ENCODE data around the gene EXOSC5. TPM values are rescaled to one million over a fixed set of nuclear protein-coding genes. Genes with fewer than 3 reads are reported as not detected.

Gene EXOSC5
- total RNA-seq (2013; cell fraction: nucleolus; rRNA removed): 18.8 and 27.0 TPM in 2 replicates
- 38.8 and 44.3 TPM in 2 replicates for total RNA-seq (2014; rRNA removed)
- 28.1 and 30.7 TPM in 2 replicates for total RNA-seq (2014; rRNA removed; fragmentation: Illumina TruSeq; extraction: Trizol)
- total RNA-seq (2021): 57.8 and 62.7 TPM in 2 replicates
- 21.5 TPM for polyA plus RNA-seq (2011; ENCODE audit: low read depth)
- 26.0 and 61.0 TPM in 2 replicates for polyA plus RNA-seq (2011; rRNA removed)
- polyA plus RNA-seq (2011; cell fraction: cytosol; rRNA removed): 87.8 and 129 TPM in 2 replicates
- polyA plus RNA-seq (2011; cell fraction: nucleus; rRNA removed): 70.8 and 78.6 TPM in 2 replicates
- polyA plus RNA-seq (2012): 48.6 and 84.3 TPM in 2 replicates
- 2.5 and 15.8 TPM in 2 replicates for polyA plus RNA-seq (2014; fragmentation: Illumina TruSeq; extraction: Trizol)
- polyA plus RNA-seq (2014; fragmentation: Nextera tagmentation; extraction: Ambion mirVana): 10 to 100 TPM; 20.6 to 25.3 TPM
- 74.2 and 88.9 TPM in 2 replicates for polyA plus RNA-seq (2014; rRNA removed)
- 100 to 1,000 TPM; 116 to 123 TPM for polyA plus RNA-seq (2016; fragmentation: Nextera tagmentation; extraction: Ambion mirVana)
- polyA minus RNA-seq (2011; rRNA and poly(A)+ RNA removed): 14.6 and 32.7 TPM in 2 replicates
- polyA minus RNA-seq (2011; cell fraction: cytosol; rRNA and poly(A)+ RNA removed): 13.9 and 16.2 TPM in 2 replicates
- polyA minus RNA-seq (2011; cell fraction: nucleus; rRNA and poly(A)+ RNA removed): 14.7 and 20.0 TPM in 2 replicates
- Bru-seq, nascent RNA: percentile 68 among the genes with signal in this experiment
- percentile 62 among the genes with signal in this experiment for BruChase-seq, experiment 1, labeled RNA remaining after a 6-hour chase
- percentile 60 among the genes with signal in this experiment for BruChase-seq, experiment 2, labeled RNA remaining after a 2-hour chase
- long read RNA-seq, experiment 1, transcript EXOSC5-201 (6 exons, 1,118 nt): major isoform, 61 of 67 reads
- long read RNA-seq, experiment 1, partial matches to known transcripts: 1 of 67 reads
- long read RNA-seq, experiment 1, other reads (novel, unspliced or antisense): 4 of 67 reads
- long read RNA-seq, experiment 2, transcript EXOSC5-201 (6 exons, 1,118 nt): major isoform, 53 of 56 reads
- long read RNA-seq, experiment 2, partial matches to known transcripts: 0 of 56 reads
- long read RNA-seq, experiment 2, other reads (novel, unspliced or antisense): 3 of 56 reads

GRCh38 chr19:41397086-41398049, at the start of gene EXOSC5, which contains the start of gene BCKDHA:
Gene EXOSC5, minus strand, starts transcription at chr19:41397359. Its CDS starts 31 bp downstream, at chr19:41397328.
Gene BCKDHA, plus strand, starts transcription at chr19:41397818. Its CDS starts 10 bp downstream, at chr19:41397828.
- intact Hi-C loops (cut with micrococcal nuclease; ENCODE audit: unreplicated experiment) (loop anchor here (1.0 to 5.0 kb wide), 3 partner anchors 33 to 135 kb away; partner anchors contain the start of genes B9D2 and HNRNPUL1), in situ Hi-C loops (cut with MboI) (no loop called here)
- Histone ChIP-seq H3K9me3 (replicated peaks; ENCODE audit: control insufficient read depth, insufficient read depth, low read length) (no peaks in the 10 kb centered on the region), H3K36me3 (ENCODE audit: control insufficient read depth in 2 of 2, insufficient read depth in 2 of 2, low read length in 1 of 2) (peaks cover 0 to 7% of the 10 kb centered on the region in 2 experiments; a peak in 1 of 4 replicates), H3K79me2 (ENCODE audit: control insufficient read depth, insufficient read depth, low read length) (peaks cover 59% of the 10 kb centered on the region), H3K27me3 (replicated peaks in 1 of 2; ENCODE audit: control insufficient read depth in 2 of 2, insufficient read depth in 2 of 2, low read length in 1 of 2) (no peaks in the 10 kb centered on the region), H3K27ac (ENCODE audit: control insufficient read depth, insufficient read depth) (peak within 1 kb of the TSS; percentile 99), H3K4me3 (peak within 1 kb of the TSS; percentile 80), H2AFZ (ENCODE audit: control insufficient read depth, low read depth, low read length) (peak within 1 kb of the TSS; percentile 91), H3K4me1 (ENCODE audit: control insufficient read depth, insufficient read depth, low read length) (peaks cover 21% of the 10 kb centered on the region), H3K9ac (ENCODE audit: control insufficient read depth, insufficient read depth, low read length) (peak within 1 kb of the TSS; percentile 99), H4K20me1 (ENCODE audit: control insufficient read depth, insufficient read depth) (no peaks in the 10 kb centered on the region), H3K4me2 (ENCODE audit: control insufficient read depth, insufficient read depth) (peak within 1 kb of the TSS; percentile 91)
- ChIA-PET RAD21 (ENCODE audit: unreplicated experiment) (no interaction called here), POLR2A (interaction anchor here (1.3 kb wide), 1 partner anchor 42 kb away, joined by 3 read pairs; no protein-coding TSS in a partner anchor), SMC1A (ENCODE audit: uncharacterized antibody, unreplicated experiment) (no interaction called here), CTCF (no interaction called here)
- 2% methylated on average over 50 of the region's 50 CpGs for WGBS (ENCODE audit: insufficient coverage, insufficient replicate concordance, low lambda C conversion rate, missing lambda C conversion rate)
- FAIRE-seq: peak; percentile 91
- ATAC-seq: peak; percentile 94
- BruUV-seq (replicated peaks): no TSS peak
- DNase-seq (ENCODE audit: low read depth, low spot score): peak; percentile 99
- TF ChIP-seq SMC3 (IDR thresholded peaks at IDR 0.05; ENCODE audit: borderline replicate concordance, low read length) (no peak), IRF4 (IDR thresholded peaks at IDR 0.05; ENCODE audit: low read depth, low read length) (no peak), GABPA (IDR thresholded peaks at IDR 0.05; ENCODE audit: low read depth) (no peak), MAX (IDR thresholded peaks at IDR 0.05; ENCODE audit: low read depth, low read length) (peak; percentile 100), JUND (IDR thresholded peaks at IDR 0.05; ENCODE audit: low read depth, low read length) (0 out of 2 replicates have a peak, but pooled peaks have one; percentile 17), TCF7 (IDR thresholded peaks at IDR 0.05; ENCODE audit: borderline replicate concordance) (no peak), PAX8 (IDR thresholded peaks at IDR 0.05) (peak; percentile 69; the same call in 1 of the 2 replicates), SREBF1 (IDR thresholded peaks at IDR 0.05; ENCODE audit: low read length) (no peak), IKZF2 (IDR thresholded peaks at IDR 0.05) (no peak), ATF2 (IDR thresholded peaks at IDR 0.05; ENCODE audit: low read length) (no peak), MYB (IDR thresholded peaks at IDR 0.05; ENCODE audit: borderline replicate concordance, low read depth, low read length) (peak; percentile 99), ATF7 (IDR thresholded peaks at IDR 0.05; ENCODE audit: low read depth) (peak; percentile 70), ZNF622 (IDR thresholded peaks at IDR 0.05) (no peak), USF1 (IDR thresholded peaks at IDR 0.05; ENCODE audit: borderline replicate concordance, extremely low read length, insufficient read depth, low read depth, low read length) (peak; percentile 88), TCF3 (IDR thresholded peaks at IDR 0.05; ENCODE audit: borderline replicate concordance, insufficient read depth, low read depth, low read length) (no peak), SUZ12 (IDR thresholded peaks at IDR 0.05; ENCODE audit: unreplicated experiment) (no peak), ZZZ3 (IDR thresholded peaks at IDR 0.05; ENCODE audit: control insufficient read depth, insufficient read length, low read depth) (no peak)

Data from GM12878 (cell line).